HepG2 (cell line): ENCODE data around the gene SMIM22. TPM values are rescaled to one million over a fixed set of nuclear protein-coding genes. Genes with fewer than 3 reads are reported as not detected.

ENCODE experiments used
- ATAC-seq: fragments of 200-7000 bp; cut with Tn5 transposase; 3 replicates; pipeline ENCODE4 v1.9.1; 2020; ENCODE audit warnings: mild to moderate bottlenecking, moderate library complexity
- BruUV-seq: library from RNA; stranded (reverse); fragments of 400-500 nt; replicated peaks from 2 replicates; lab custom pipeline; 2021; lab: Mats Ljungman, UMichigan
- CTCF ChIA-PET: fragments of 300-600 bp; formaldehyde crosslinking; extraction: SDS; loops from one replicate; lab custom pipeline; 2021; ENCODE audit warnings: low total read pairs, inconsistent platforms, low intra/inter-chr PET ratio; lab: Yijun Ruan, JAX
- POLR2A ChIA-PET: fragments of 350-600 bp; sonication (Branson Sonifier 250); formaldehyde crosslinking; loops from one replicate; lab custom pipeline; 2020; ENCODE audit warnings: antibody characterized with exemption, inconsistent platforms; lab: Yijun Ruan, JAX
- DNase-seq: peaks from one replicate; pipeline ENCODE4 v3.0.0-alpha.2; 2015; ENCODE audit warnings: low spot score
- FAIRE-seq: peaks from 3 replicates; lab custom pipeline; 2011; peaks lifted over from hg19 to GRCh38; lab: Jason Lieb, UNC
- H2AFZ ChIP-seq: one replicate; pipeline ENCODE4 v1.6.1; 2011; ENCODE audit warnings: low read length, inconsistent platforms
- H3K27ac ChIP-seq: fragments of 300-600 bp; 3 replicates; pipeline ENCODE4 v1.8.0; 2011; ENCODE audit warnings: mixed run types, mild to moderate bottlenecking, mixed read lengths, low read length, inconsistent platforms; ENCODE audit not compliant: insufficient read depth; ENCODE audit errors: extremely low read length
- H3K27me3 ChIP-seq, 2 experiments: fragments of 200-600 bp in 1 of 2; 2 replicates in 1 of 2; 3 replicates in 1 of 2; pipeline versions ENCODE4 v1.6.0 to v1.8.0; 2011; ENCODE audit warnings: low read length in 2 of 2, mild to moderate bottlenecking in 2 of 2, moderate library complexity in 2 of 2, inconsistent platforms in 1 of 2; ENCODE audit not compliant: insufficient read depth in 2 of 2, control insufficient read depth in 1 of 2
- H3K36me3 ChIP-seq, 2 experiments: fragments of 200-600 bp in 1 of 2; replicated peaks in 1 of 2; 2 replicates in 1 of 2; 3 replicates in 1 of 2; pipeline versions ENCODE4 v1.5.1 to v1.8.0; 2011; ENCODE audit warnings: low read length in 2 of 2, inconsistent platforms in 1 of 2; ENCODE audit not compliant: insufficient read depth in 2 of 2, control insufficient read depth in 1 of 2
- H3K4me1 ChIP-seq: 2 replicates; pipeline ENCODE4 v1.5.1; 2012; ENCODE audit warnings: low read length, inconsistent platforms; ENCODE audit not compliant: insufficient read depth
- H3K4me2 ChIP-seq: 2 replicates; pipeline ENCODE4 v1.6.0; 2011; ENCODE audit warnings: low read depth, low read length, inconsistent platforms
- H3K4me3 ChIP-seq, 3 experiments: fragments of 200-600 bp in 1 of 3; sonication (generic), shearing (Covaris generic) in 1 of 3; replicated peaks in 1 of 3; 2 replicates each; pipeline ENCODE4 v1.5.1; 2011 to 2016; ENCODE audit warnings: low read length in 3 of 3, inconsistent platforms in 2 of 3, low read depth in 2 of 3, mild to moderate bottlenecking in 2 of 3, control low read depth in 1 of 3, mixed read lengths in 1 of 3; ENCODE audit not compliant: insufficient read depth in 1 of 3
- H3K79me2 ChIP-seq: one replicate; pipeline ENCODE4 v1.6.1; 2011; ENCODE audit warnings: low read length, inconsistent platforms; ENCODE audit not compliant: insufficient read depth
- H3K9ac ChIP-seq: 2 replicates; pipeline ENCODE4 v1.6.0; 2011; ENCODE audit warnings: mild to moderate bottlenecking, low read depth, low read length, inconsistent platforms; ENCODE audit not compliant: insufficient read depth
- H3K9me3 ChIP-seq: 2 replicates; pipeline ENCODE4 v1.5.1; 2012; ENCODE audit warnings: mild to moderate bottlenecking, low read length
- H4K20me1 ChIP-seq: 2 replicates; pipeline ENCODE4 v1.6.0; 2011; ENCODE audit warnings: inconsistent platforms, mild to moderate bottlenecking, low read length, moderate library complexity; ENCODE audit not compliant: insufficient read depth
- JUNB ChIP-seq: sonication (generic); formaldehyde crosslinking; IDR thresholded peaks from 2 replicates; pipeline ENCODE4 v1.8.0; 2022; ENCODE audit warnings: missing genetic modification reagents, mild to moderate bottlenecking, borderline replicate concordance
- MATR3 ChIP-seq: sonication (generic); formaldehyde crosslinking; IDR thresholded peaks from 2 replicates; pipeline ENCODE4 v1.4.0; 2020; ENCODE audit warnings: missing genetic modification reagents
- MIXL1 ChIP-seq: IDR thresholded peaks from 2 replicates; pipeline ENCODE4 v1.6.1; 2016
- MTF2 ChIP-seq: sonication (generic); formaldehyde crosslinking; IDR thresholded peaks from 2 replicates; pipeline ENCODE4 v1.5.0; 2020; ENCODE audit warnings: missing genetic modification reagents, borderline replicate concordance
- RCOR2 ChIP-seq: IDR thresholded peaks from 2 replicates; pipeline ENCODE4 v1.6.1; 2016; ENCODE audit warnings: missing biosample characterization, missing genetic modification reagents
- SIN3B ChIP-seq: fragments of 150-350 bp; IDR thresholded peaks from 2 replicates; pipeline ENCODE4 v1.6.1; 2014; ENCODE audit warnings: low read length
- SKIL ChIP-seq: sonication (generic); formaldehyde crosslinking; IDR thresholded peaks from 2 replicates; pipeline ENCODE4 v1.8.0; 2022; ENCODE audit warnings: missing genetic modification reagents, mild to moderate bottlenecking, moderate library complexity, borderline replicate concordance
- SMC3 ChIP-seq: IDR thresholded peaks from 2 replicates; pipeline ENCODE4 v1.6.1; 2011; ENCODE audit warnings: low read length, improper control_type of control experiment
- SP5 ChIP-seq: IDR thresholded peaks from 2 replicates; pipeline ENCODE4 v1.6.1; 2016; ENCODE audit warnings: low read depth, borderline replicate concordance
- ZNF17 ChIP-seq: sonication (generic); formaldehyde crosslinking; IDR thresholded peaks from 2 replicates; pipeline ENCODE4 v1.5.0; 2020; ENCODE audit warnings: mild to moderate bottlenecking, missing genetic modification reagents
- ZNF260 ChIP-seq: sonication (generic); formaldehyde crosslinking; IDR thresholded peaks from 2 replicates; pipeline ENCODE4 v1.4.0; 2020; ENCODE audit warnings: missing genetic modification reagents, low read depth, mild to moderate bottlenecking, borderline replicate concordance
- ZNF441 ChIP-seq: sonication (generic); formaldehyde crosslinking; IDR thresholded peaks from 2 replicates; pipeline ENCODE4 v1.7.0; 2021; ENCODE audit warnings: missing genetic modification reagents, borderline replicate concordance
- ZNF629 ChIP-seq: sonication (generic); formaldehyde crosslinking; conservative IDR thresholded peaks from 2 replicates; pipeline ENCODE4 v1.5.0; 2020; ENCODE audit warnings: missing genetic modification reagents
- WGBS: methylation state at CpG from one replicate; pipeline ENCODE4 v1.1.6; 2017; ENCODE audit warnings: low lambda C conversion rate; 5-methylcytosine and 5-hydroxymethylcytosine counted together
- in situ Hi-C: cut with HindIII; loops from 2 replicates; pipeline ENCODE4 v1.10.0; 2017; ENCODE audit warnings: low pct_unique_long_range_greater_than_20kb; ENCODE audit not compliant: extremely low pct_ligation_motif_present
- intact Hi-C: fragments of 100-400 bp; cut with micrococcal nuclease; formaldehyde crosslinking; loops from one replicate; pipeline ENCODE4 v1.10.0; 2022; ENCODE audit not compliant: unreplicated experiment
- polyA plus RNA-seq, 8 experiments: library from polyadenylated mRNA; depleted of rRNA in 3 of 8; stranded (reverse) in 7 of 8; unstranded in 1 of 8; fragments of >200 nt; fragmentation: Illumina TruSeq in 4 of 8; extraction: Trizol in 4 of 8; gene quantifications; 2 replicates each; pipeline versions ENCODE4 v1.2.1 to v1.2.3, GENCODE V29; 2011 to 2016; ENCODE audit warnings: low read depth in 4 of 8, missing spikeins in 1 of 8, mixed read lengths in 1 of 8; ENCODE audit not compliant: insufficient read depth in 1 of 8
- total RNA-seq, 5 experiments: library from RNA; depleted of rRNA; stranded (reverse); fragments of >200 nt; fragmentation: Illumina TruSeq; extraction: Trizol; gene quantifications; 2 replicates each; pipeline ENCODE4 v1.2.3, GENCODE V29; 2016; ENCODE audit warnings: low read depth in 1 of 5
- TF ChIP-seq, protein P1 (sequence below): IDR thresholded peaks from 2 replicates; pipeline ENCODE4 v1.6.1; 2016; ENCODE audit warnings: low read depth, borderline replicate concordance
- TF ChIP-seq, protein P2 (sequence below): sonication (generic); formaldehyde crosslinking; IDR thresholded peaks from 2 replicates; pipeline ENCODE4 v1.5.1; 2020; ENCODE audit warnings: missing genetic modification reagents, mild to moderate bottlenecking, borderline replicate concordance

The SMIM22 gene
- total and polyA plus RNA-seq, 2 of the 13 experiments (the other 11 are each of a cell fraction or from before 2014, with no cell fraction given) = not detected

- no peaks in the 10 kb centered on the region for H4K20me1 ChIP-seq
- FAIRE-seq (no peak), ATAC-seq (no peak), DNase-seq (no peak)
- TF ChIP-seq MTF2 (CRISPR knock-in tag) (no peak), ZNF441 (CRISPR knock-in tag) (no peak), ZNF260 (CRISPR knock-in tag) (no peak), RCOR2 (CRISPR knock-in tag) (no peak), MATR3 (CRISPR knock-in tag) (no peak)
- CTCF ChIA-PET = no interaction called here
- no peak overlapping the region for H3K9ac ChIP-seq
- H3K9me3 ChIP-seq = no peaks in the 10 kb centered on the region
- H3K27ac ChIP-seq = no peak overlapping the region
- intact Hi-C loops (no loop called here), in situ Hi-C loops (no loop called here)
- H3K4me2 ChIP-seq = no peak overlapping the region
- H2AFZ ChIP-seq = no peak overlapping the region
- peaks cover 36 to 81% of the 10 kb centered on the region in 2 experiments for H3K36me3 ChIP-seq
- no peaks in the 10 kb centered on the region for H3K27me3 ChIP-seq
- no peak overlapping the region for H3K4me3 ChIP-seq
- 97% methylated on average over 4 of the region's 4 CpGs for WGBS
- no peaks in the 10 kb centered on the region for H3K79me2 ChIP-seq
- no peaks in the 10 kb centered on the region for H3K4me1 ChIP-seq
- POLR2A ChIA-PET = no interaction called here
- BruUV-seq = no TSS peak
Measured at GRCh38 chr16:4826526-4826925, 31.4 kb downstream of the SMIM22 start.

GRCh38 chr16:4826980-4827379 is 31.8 kb downstream of the SMIM22 start:
- no peak overlapping the region for H3K4me2 ChIP-seq
- no peaks in the 10 kb centered on the region for H3K79me2 ChIP-seq
- H3K27ac ChIP-seq = no peak overlapping the region
- no peak for FAIRE-seq
- no peak for ATAC-seq
- ChIA-PET CTCF (no interaction called here), POLR2A (no interaction called here)
- no peak overlapping the region for H3K4me3 ChIP-seq
- H3K27me3 ChIP-seq = no peaks in the 10 kb centered on the region
- over 99% methylated on average over 9 of the region's 10 CpGs for WGBS
- DNase-seq = no peak
- H2AFZ ChIP-seq = no peak overlapping the region
- no peak overlapping the region for H3K9ac ChIP-seq
- peaks cover 37 to 82% of the 10 kb centered on the region in 2 experiments for H3K36me3 ChIP-seq
- no TSS peak for BruUV-seq
- H4K20me1 ChIP-seq = no peaks in the 10 kb centered on the region
- H3K9me3 ChIP-seq = no peaks in the 10 kb centered on the region
- in situ Hi-C loops = no loop called here
- intact Hi-C loops = no loop called here
- H3K4me1 ChIP-seq = no peaks in the 10 kb centered on the region
- TF ChIP-seq SKIL = no peak
- no peak for TF ChIP-seq SIN3B
- no peak for TF ChIP-seq ZNF629 (CRISPR knock-in tag)
- no peak for TF ChIP-seq JUNB (CRISPR knock-in tag)
- TF ChIP-seq, protein P1, sequence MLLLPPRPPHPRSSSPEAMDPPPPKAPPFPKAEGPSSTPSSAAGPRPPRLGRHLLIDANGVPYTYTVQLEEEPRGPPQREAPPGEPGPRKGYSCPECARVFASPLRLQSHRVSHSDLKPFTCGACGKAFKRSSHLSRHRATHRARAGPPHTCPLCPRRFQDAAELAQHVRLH (CRISPR knock-in tag) = no peak
- TF ChIP-seq SMC3 = no peak
- TF ChIP-seq, protein P2, sequence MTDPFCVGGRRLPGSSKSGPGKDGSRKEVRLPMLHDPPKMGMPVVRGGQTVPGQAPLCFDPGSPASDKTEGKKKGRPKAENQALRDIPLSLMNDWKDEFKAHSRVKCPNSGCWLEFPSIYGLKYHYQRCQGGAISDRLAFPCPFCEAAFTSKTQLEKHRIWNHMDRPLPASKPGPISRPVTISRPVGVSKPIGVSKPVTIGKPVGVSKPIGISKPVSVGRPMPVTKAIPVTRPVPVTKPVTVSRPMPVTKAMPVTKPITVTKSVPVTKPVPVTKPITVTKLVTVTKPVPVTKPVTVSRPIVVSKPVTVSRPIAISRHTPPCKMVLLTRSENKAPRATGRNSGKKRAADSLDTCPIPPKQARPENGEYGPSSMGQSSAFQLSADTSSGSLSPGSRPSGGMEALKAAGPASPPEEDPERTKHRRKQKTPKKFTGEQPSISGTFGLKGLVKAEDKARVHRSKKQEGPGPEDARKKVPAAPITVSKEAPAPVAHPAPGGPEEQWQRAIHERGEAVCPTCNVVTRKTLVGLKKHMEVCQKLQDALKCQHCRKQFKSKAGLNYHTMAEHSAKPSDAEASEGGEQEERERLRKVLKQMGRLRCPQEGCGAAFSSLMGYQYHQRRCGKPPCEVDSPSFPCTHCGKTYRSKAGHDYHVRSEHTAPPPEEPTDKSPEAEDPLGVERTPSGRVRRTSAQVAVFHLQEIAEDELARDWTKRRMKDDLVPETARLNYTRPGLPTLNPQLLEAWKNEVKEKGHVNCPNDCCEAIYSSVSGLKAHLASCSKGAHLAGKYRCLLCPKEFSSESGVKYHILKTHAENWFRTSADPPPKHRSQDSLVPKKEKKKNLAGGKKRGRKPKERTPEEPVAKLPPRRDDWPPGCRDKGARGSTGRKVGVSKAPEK = no peak
- no peak for TF ChIP-seq MIXL1
- no peak for TF ChIP-seq SP5
- TF ChIP-seq RCOR2 (CRISPR knock-in tag) = no peak
- no peak for TF ChIP-seq ZNF17
